HG03103 (cell line): ENCODE results near the gene VEPH1.

Experiments
- ATAC-seq: cut with Tn5 transposase; IDR thresholded peaks from one replicate; pipeline ENCODE4 v1.9.1; 2021; ENCODE audit warnings: low read depth; ENCODE audit not compliant: unreplicated experiment

Gene VEPH1

GRCh38 chr3:157438194-157438730, 65.0 kb downstream of the VEPH1 start:
- ATAC-seq: no peak

GRCh38 chr3:157436583-157437291, 66.5 kb downstream of the VEPH1 start, which contains the start of gene PTX3:
PTX3 (plus strand) TSS chr3:157436850; CDS start chr3:157436934, 84 bp downstream.
- no peak for ATAC-seq

GRCh38 chr3:157429708-157430107, 73.5 kb downstream of the VEPH1 start:
- no peak for ATAC-seq

GRCh38 chr3:157428853-157429252, 74.4 kb downstream of the VEPH1 start:
- no peak for ATAC-seq

GRCh38 chr3:157427901-157428300, 75.3 kb downstream of the VEPH1 start:
- ATAC-seq: no peak

GRCh38 chr3:157423337-157423736, 79.9 kb downstream of the VEPH1 start:
- no peak for ATAC-seq

GRCh38 chr3:157420606-157421130, 82.5 kb downstream of the VEPH1 start:
- ATAC-seq: no peak

- ATAC-seq: no peak
These were observed 85.1 kb downstream of the VEPH1 start for GRCh38 chr3:157418104-157418503.

GRCh38 chr3:157417247-157417646, 86.0 kb downstream of the VEPH1 start:
- no peak for ATAC-seq

GRCh38 chr3:157416347-157417087, 86.7 kb downstream of the VEPH1 start:
- ATAC-seq: no peak

- no peak for ATAC-seq
These were observed 88.4 kb downstream of the VEPH1 start for GRCh38 chr3:157414861-157415260.

GRCh38 chr3:157412323-157412855, 90.8 kb downstream of the VEPH1 start:
- ATAC-seq: no peak

GRCh38 chr3:157410945-157411344, 92.3 kb downstream of the VEPH1 start:
- no peak for ATAC-seq

- ATAC-seq: no peak
These were observed 93.7 kb downstream of the VEPH1 start for GRCh38 chr3:157409516-157409915.

GRCh38 chr3:157408499-157409149, 94.6 kb downstream of the VEPH1 start:
- ATAC-seq: no peak

GRCh38 chr3:157407769-157408168, 95.4 kb downstream of the VEPH1 start:
- ATAC-seq: no peak

- no peak for ATAC-seq
These were observed 96.8 kb downstream of the VEPH1 start for GRCh38 chr3:157406394-157406793.

GRCh38 chr3:157405457-157405856, 97.8 kb downstream of the VEPH1 start:
- ATAC-seq: no peak

GRCh38 chr3:157404381-157404780, 98.8 kb downstream of the VEPH1 start:
- no peak for ATAC-seq

GRCh38 chr3:157398598-157398997, 104.6 kb downstream of the VEPH1 start:
- no peak for ATAC-seq

GRCh38 chr3:157394411-157394810, 108.8 kb downstream of the VEPH1 start:
- ATAC-seq: no peak
